Measurements from ENCODE around the gene CD300LB. TPM values are rescaled to one million over a fixed set of nuclear protein-coding genes. Genes with fewer than 3 reads are reported as not detected.

The CD300LB gene
- total and polyA plus RNA-seq, 8 donors, result 0.25 TPM; not detected in 7

DNA sequence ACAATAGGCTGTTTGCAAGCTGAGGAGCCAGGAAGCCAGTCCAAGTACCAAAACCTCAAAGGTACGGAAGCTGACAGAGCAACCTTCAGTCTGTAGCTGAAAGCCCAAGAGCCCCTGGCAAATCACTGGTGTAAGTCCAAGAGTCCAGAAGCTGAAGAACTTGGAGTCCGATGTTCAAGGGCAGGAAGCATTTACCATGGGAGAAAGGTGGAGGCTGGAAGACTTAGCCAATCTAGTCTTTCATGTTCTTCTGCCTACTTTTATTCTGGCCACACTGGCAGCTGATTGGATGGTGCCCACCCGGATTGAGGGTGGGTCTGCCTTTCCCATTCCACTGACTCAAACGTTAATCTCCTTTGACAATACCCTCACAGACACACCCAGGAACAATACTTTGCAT lies 15.3 kb downstream of the CD300LB start:
- TF ChIP-seq POLR2AphosphoS5 (IDR thresholded peaks at IDR 0.05) (no peak), EP300 (IDR thresholded peaks at IDR 0.05) (no peak)
- Histone ChIP-seq H3K36me3 (no peaks in the 10 kb centered on the region), H3K9me3 (no peaks in the 10 kb centered on the region), H3K27ac (no peak overlapping the region), H3K4me1 (no peaks in the 10 kb centered on the region), H3K27me3 (peaks cover 0 to 15% (median 0%) of the 10 kb centered on the region in 3 donors), H3K4me3 (no peak overlapping the region)
- no peak for DNase-seq
- 71 to 78% (median 74%) methylated on average over 4 of the region's 4 CpGs for WGBS, 5 donors
- intact Hi-C loops (cut with DNase I; ENCODE audit: low total_unique reads), result no loop called here

DNA sequence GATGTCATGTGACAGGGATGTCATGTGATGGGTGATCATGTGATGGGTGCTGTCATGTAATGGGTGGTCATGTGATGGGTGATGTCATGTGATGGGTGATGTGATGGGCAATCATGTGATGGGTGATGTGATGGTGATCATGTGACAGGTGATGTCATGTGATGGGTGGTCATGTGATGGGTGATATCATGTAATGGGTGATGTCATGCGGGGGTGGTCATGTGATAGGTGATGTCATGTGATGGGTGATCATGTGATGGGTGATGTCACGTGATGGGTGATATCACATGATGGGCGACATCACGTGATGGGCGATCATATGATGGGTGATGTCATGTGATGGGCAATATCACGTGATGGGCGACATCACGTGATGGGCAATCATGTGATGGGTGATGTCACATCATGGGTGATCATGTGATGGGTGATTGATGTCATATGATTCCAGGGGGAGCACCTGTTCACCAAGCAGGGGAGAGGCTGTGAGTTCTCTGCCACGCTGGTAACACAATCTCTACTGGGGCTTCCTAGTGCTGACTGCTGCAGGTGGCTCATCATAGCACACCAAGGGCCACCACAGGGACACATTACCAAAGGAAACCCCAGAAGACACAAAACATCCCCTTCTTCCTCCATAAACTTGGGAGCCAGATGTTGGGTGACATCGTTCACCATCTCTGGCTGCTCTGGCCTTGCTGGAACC lies 16.5 kb downstream of the CD300LB start:
- Histone ChIP-seq H3K27me3 (peaks cover 0 to 15% (median 0%) of the 10 kb centered on the region in 3 donors), H3K4me3 (no peak overlapping the region), H3K9me3 (no peaks in the 10 kb centered on the region), H3K27ac (no peak overlapping the region), H3K36me3 (no peaks in the 10 kb centered on the region), H3K4me1 (no peaks in the 10 kb centered on the region)
- peak in 1 of 2 donors; percentile 25 for DNase-seq
- intact Hi-C loops (cut with DNase I; ENCODE audit: low total_unique reads), result no loop called here
- 86 to 95% (median 93%) methylated on average over 10 of the region's 10 CpGs for WGBS, 5 donors
- TF ChIP-seq, protein P1, sequence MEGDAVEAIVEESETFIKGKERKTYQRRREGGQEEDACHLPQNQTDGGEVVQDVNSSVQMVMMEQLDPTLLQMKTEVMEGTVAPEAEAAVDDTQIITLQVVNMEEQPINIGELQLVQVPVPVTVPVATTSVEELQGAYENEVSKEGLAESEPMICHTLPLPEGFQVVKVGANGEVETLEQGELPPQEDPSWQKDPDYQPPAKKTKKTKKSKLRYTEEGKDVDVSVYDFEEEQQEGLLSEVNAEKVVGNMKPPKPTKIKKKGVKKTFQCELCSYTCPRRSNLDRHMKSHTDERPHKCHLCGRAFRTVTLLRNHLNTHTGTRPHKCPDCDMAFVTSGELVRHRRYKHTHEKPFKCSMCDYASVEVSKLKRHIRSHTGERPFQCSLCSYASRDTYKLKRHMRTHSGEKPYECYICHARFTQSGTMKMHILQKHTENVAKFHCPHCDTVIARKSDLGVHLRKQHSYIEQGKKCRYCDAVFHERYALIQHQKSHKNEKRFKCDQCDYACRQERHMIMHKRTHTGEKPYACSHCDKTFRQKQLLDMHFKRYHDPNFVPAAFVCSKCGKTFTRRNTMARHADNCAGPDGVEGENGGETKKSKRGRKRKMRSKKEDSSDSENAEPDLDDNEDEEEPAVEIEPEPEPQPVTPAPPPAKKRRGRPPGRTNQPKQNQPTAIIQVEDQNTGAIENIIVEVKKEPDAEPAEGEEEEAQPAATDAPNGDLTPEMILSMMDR (IDR thresholded peaks at IDR 0.05), result no peak
- TF ChIP-seq EP300 (IDR thresholded peaks at IDR 0.05) (no peak), POLR2AphosphoS5 (IDR thresholded peaks at IDR 0.05) (no peak), POLR2A (IDR thresholded peaks at IDR 0.05) (no peak)

DNA sequence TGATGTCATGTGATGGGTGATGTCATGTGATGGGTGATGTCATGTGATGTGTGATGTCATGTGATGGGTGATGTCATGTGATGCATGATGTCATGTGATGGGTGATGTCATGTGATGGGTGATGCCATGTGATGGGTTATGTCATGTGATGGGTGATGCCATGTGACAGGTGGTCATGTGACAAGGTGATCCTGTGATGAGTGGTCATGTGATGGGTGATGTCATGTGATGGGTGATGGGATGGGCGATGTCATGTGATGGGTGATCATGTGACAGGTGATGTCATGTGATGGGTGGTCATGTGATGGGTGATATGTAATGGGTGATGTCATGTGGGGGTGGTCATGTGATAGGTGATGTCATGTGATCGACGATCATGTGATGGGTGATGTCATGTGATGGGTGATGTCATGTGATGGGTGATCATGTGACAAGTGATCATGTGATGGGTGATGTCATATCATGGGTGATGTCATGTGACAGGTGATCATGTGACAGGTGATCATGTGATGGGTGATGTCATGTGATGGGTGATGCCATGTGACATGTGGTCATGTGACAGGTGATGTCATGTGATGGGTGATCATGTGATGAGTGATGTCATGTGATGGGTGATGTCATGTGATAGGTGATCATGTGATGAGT lies 17.2 kb downstream of the CD300LB start:
- Histone ChIP-seq H3K27me3 (peaks cover 0 to 15% (median 0%) of the 10 kb centered on the region in 3 donors), H3K36me3 (no peaks in the 10 kb centered on the region), H3K27ac (no peak overlapping the region), H3K9me3 (no peaks in the 10 kb centered on the region), H3K4me1 (no peaks in the 10 kb centered on the region), H3K4me3 (no peak overlapping the region)
- peak; percentile 25 to 60 for DNase-seq
- TF ChIP-seq EP300 (IDR thresholded peaks at IDR 0.05) (no peak), POLR2A (IDR thresholded peaks at IDR 0.05) (no peak), POLR2AphosphoS5 (IDR thresholded peaks at IDR 0.05) (no peak)
- TF ChIP-seq, protein P1 (IDR thresholded peaks at IDR 0.05), result no peak
- WGBS, 5 donors, result 19 to 99% (median 65%) methylated on average over 3 of the region's 3 CpGs
- intact Hi-C loops (cut with DNase I; ENCODE audit: low total_unique reads), result no loop called here

DNA sequence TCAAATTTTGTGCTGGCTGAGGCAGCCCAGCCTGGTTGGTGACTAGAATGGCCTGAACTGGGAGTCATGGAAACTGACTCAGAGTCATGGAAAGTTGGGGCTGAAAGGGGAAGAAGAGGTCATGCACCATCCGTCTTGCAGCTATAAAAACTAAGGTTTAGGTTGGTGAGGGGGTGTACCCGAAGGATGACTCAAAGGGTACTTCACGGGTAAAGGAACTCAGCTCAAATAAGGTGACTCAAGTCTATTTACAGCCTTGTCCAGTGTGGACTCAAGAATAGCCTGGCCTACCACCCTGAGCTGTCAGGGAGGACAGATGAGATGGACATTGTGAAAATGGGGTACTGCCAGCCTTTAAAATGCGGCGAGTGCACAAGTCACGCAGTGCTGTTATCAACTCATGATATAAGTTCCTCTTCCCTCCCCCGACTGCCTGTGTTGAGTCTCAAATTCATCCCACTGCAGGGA lies 18.6 kb downstream of the CD300LB start:
- peak in 1 of 2 donors; percentile 25 for DNase-seq
- no peaks in the 10 kb centered on the region for H3K36me3 ChIP-seq
- intact Hi-C loops (cut with DNase I; ENCODE audit: low total_unique reads), result no loop called here
- H3K9me3 ChIP-seq, result no peaks in the 10 kb centered on the region
- 66 to 80% (median 74%) methylated on average over 7 of the region's 7 CpGs for WGBS, 5 donors
- TF ChIP-seq POLR2AphosphoS5 (IDR thresholded peaks at IDR 0.05), result no peak
- TF ChIP-seq, protein P1 (IDR thresholded peaks at IDR 0.05), result no peak
- no peak for TF ChIP-seq EP300 (IDR thresholded peaks at IDR 0.05)
- no peak for TF ChIP-seq POLR2A (IDR thresholded peaks at IDR 0.05)
- no peaks in the 10 kb centered on the region for H3K4me1 ChIP-seq
- H3K27ac ChIP-seq, result peak overlapping the region in 1 of 5 donors; percentile 19
- H3K27me3 ChIP-seq, result peaks cover 0 to 15% (median 0%) of the 10 kb centered on the region in 3 donors
- H3K4me3 ChIP-seq, result no peak overlapping the region

Data from stomach (tissue), 9 donors.